ENCODE results near the gene GSG1L.

GSG1L gene

GRCh38 chr16:27802664-27803439, 260.7 kb downstream of the GSG1L start:
- DNase-seq (ENCODE audit: insufficient read length, low spot score) (no peak), FAIRE-seq (no peak)

- FAIRE-seq (no peak), DNase-seq (ENCODE audit: insufficient read length, low spot score) (no peak)
Observed at GRCh38 chr16:27801289-27801945, 262.1 kb downstream of the GSG1L start.

DNA sequence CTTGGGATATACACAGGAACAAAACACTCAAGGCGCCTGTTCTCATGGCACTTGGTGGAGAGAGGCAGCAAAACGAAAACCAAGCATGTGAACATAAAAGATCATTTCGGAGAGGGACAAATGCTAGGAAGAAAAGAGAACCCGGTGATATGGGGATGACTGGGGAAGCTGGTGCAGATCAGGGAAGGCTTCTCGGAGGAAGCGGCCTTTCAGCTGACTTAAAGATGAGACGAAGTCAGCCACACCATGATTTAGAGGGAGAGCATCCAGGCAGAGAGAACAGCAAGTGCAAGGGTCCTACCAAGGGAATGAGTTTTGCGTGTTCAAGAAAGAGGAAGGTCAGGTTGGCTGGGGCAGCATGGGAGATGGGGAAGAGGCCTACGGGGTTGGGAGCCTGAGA, 262.7 kb downstream of the GSG1L start:
- no peak for FAIRE-seq
- DNase-seq (ENCODE audit: insufficient read length, low spot score): no peak

- no peak for DNase-seq (ENCODE audit: insufficient read length, low spot score)
- no peak for FAIRE-seq
Observed at GRCh38 chr16:27799896-27800295, 263.6 kb downstream of the GSG1L start.

- FAIRE-seq (no peak), DNase-seq (ENCODE audit: insufficient read length, low spot score) (no peak)
Observed at GRCh38 chr16:27798241-27798640, 265.3 kb downstream of the GSG1L start.

DNA sequence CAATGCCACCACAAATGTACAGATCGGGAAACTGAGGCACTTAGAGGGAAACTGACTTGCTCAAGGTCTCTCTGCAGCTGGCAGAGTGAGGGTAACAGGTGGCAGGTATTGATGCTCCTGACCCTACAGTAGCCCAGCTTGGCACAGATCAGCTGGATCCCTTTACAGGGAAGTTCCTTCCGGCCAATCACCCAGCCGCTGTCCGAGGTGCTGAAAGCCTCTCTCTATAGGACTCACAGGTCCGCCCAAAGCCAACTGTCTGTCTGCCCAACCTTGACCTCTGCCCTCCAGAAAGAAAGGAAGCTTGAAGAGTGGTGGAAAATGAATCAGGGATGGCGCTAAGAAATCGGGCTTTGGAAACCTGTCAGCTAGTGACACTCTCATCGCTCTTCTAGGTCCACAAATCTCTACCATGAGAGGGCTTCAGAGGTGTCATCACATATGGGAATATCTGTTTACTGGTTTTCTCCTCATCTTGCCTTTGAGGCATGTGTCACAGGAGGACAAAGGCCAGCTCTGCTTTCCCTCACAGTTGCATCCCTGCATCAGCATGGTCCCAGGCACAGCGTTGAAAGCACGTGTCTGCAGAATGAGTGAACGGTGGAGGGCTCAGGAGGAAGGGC, 267.4 kb downstream of the GSG1L start:
- no peak for DNase-seq (ENCODE audit: insufficient read length, low spot score)
- no peak for FAIRE-seq

DNA sequence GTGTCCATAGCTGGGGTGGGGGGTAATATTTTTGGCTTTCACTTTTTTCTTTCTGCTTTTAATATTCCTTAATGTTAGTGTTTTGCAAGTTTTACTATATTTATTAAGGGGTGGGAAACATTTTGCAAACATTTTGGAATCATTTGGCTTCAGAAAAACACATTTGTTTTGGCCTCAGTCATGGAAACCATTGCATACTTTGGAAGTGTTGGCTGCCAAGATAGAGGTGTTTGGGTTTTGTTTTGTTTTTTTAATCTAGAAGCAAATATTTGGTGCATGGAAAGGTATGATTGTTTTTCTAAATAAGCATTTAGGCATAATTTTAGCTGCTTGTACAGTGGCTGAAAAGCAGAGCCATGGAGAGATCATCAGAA, 270.3 kb downstream of the GSG1L start:
- FAIRE-seq: no peak
- DNase-seq (ENCODE audit: insufficient read length, low spot score): no peak

DNA sequence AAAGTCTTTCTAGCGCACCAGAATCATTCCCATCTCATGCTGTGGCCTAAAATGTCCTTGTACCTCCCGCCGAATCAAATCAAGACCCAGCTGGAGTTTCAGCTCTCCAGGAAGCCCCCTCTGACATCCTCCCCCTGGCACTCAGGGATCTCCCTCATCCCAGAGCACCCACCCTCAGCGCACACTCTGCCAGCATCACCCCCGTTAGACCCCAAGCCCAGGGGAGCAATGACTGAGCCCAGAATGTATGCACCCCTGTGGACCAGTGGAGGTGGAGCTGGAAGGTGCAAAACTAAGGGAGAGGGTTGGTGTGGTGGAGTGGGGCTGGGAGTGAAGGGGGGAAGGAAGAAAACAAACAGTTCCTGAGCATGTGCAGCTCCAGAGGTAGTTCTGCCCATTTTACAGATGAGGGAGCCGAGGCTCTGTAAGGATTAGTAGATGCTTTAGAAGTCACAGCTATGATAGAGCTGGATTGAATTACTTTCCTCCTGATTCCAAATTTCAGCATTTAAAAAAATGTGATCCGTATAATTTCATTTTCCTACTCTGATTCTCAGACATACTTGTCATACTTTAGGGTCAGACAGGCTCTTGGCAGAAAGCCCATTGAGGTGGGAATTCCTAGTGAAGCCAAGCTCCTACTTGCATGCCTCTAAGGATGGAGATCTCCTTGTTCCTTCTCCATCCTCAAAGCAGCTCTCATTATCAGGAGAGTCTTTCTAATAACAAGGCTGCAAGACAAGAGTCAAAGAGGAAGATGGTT, 270.8 kb downstream of the GSG1L start:
- no peak for DNase-seq (ENCODE audit: insufficient read length, low spot score)
- no peak for FAIRE-seq

DNA sequence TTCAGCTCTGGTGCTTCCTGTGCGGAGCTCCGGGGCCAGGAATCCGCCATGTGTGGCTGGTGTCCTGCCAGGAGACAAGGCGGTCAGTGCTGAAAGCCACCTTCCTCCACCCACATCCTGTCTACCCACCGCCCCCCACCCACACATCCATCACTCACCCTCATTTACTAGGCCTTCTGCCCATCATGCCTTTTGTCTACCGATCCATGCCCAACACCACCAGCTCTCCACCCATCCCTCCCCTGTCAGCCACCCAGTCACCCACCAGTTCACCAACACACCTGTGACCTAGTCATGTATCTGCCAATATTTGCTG, 272.2 kb downstream of the GSG1L start:
- FAIRE-seq (no peak), DNase-seq (ENCODE audit: insufficient read length, low spot score) (no peak)

GRCh38 chr16:27790546-27791403, 272.7 kb downstream of the GSG1L start:
- DNase-seq (ENCODE audit: insufficient read length, low spot score) (no peak), FAIRE-seq (no peak)

DNA sequence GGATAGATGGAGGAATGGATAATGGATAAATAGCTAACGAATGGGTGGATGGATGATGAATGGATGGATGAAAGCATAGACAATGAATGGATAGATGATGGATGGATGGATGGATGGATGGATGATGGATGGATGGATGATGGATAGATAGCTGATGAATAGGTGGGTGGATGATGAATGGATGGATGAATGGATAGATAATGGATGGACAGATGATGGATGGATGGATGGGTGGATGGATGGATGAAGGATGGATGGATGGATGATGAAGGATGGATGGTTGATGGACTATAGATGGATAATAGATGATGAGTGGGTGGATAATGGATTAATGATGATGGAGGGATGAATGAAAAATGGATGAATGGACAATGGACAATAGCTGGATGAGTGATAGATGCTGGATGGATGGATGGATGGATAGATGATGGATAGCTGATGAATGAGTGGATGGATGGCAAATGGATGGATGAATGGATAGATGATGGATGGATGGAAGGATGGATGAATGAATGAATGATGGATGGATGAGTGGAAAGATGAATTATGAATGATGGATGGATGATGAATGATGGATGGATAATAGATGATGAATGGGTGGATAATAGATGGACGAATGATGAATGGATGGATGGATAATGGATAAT, 273.8 kb downstream of the GSG1L start:
- no peak for FAIRE-seq
- DNase-seq (ENCODE audit: insufficient read length, low spot score): no peak

DNA sequence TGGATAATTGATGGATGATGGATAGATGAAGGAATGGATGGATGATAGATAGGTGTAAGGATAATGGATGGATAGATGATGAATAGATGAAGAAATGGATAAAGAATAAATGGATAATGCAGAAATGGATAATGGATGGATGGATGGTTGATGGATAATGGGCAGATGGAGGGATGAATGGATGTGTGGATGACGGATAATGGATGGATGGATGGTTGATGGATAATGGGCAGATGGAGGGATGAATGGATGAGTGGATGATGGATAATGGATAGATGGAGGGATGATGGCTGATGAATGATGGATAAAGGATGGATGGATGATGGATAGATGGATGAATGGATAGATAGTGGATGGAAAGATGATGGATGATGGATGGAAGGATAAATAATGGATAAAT, 274.4 kb downstream of the GSG1L start:
- FAIRE-seq (no peak), DNase-seq (ENCODE audit: insufficient read length, low spot score) (no peak)

GRCh38 chr16:27787665-27788064, 275.8 kb downstream of the GSG1L start:
- FAIRE-seq (no peak), DNase-seq (ENCODE audit: insufficient read length, low spot score) (no peak)

GRCh38 chr16:27786923-27787625, 276.4 kb downstream of the GSG1L start:
- FAIRE-seq (no peak), DNase-seq (ENCODE audit: insufficient read length, low spot score) (no peak)

DNA sequence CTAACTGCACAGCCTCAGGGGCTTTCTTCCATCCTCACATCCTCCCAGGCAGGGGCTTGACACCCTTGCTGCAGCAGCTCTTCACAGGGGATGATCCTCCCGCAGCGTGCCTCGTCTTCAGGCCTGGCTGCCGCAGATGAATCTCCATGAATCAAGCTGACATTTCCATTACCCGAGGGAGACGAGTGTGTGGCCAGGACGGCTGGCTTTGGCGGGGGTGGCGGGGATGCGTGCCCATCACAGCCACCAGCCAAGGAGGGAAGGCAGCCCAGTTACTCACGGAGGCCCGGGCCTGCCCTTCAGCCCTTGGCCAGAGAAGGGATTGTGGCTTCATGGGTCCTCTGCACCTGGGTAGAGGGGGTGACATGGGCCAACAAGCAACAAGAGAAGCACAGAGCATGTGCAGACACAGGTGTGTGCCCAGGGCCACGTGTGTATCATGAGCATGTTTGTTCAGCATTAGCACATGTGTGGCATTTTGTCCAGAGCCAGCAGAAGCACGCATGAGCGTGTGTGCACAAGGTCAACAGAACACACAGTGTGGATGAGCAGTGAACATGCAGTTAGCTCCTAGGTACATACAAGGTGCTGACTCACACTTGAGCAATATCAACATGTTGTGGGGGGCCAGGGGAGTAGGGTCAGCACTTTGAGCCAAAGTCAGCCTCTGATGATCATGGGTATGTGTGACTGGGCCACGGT, 277.1 kb downstream of the GSG1L start:
- FAIRE-seq: no peak
- DNase-seq (ENCODE audit: insufficient read length, low spot score): no peak

GRCh38 chr16:27785307-27785678, 278.2 kb downstream of the GSG1L start:
- DNase-seq (ENCODE audit: insufficient read length, low spot score): no peak
- FAIRE-seq: no peak

DNA sequence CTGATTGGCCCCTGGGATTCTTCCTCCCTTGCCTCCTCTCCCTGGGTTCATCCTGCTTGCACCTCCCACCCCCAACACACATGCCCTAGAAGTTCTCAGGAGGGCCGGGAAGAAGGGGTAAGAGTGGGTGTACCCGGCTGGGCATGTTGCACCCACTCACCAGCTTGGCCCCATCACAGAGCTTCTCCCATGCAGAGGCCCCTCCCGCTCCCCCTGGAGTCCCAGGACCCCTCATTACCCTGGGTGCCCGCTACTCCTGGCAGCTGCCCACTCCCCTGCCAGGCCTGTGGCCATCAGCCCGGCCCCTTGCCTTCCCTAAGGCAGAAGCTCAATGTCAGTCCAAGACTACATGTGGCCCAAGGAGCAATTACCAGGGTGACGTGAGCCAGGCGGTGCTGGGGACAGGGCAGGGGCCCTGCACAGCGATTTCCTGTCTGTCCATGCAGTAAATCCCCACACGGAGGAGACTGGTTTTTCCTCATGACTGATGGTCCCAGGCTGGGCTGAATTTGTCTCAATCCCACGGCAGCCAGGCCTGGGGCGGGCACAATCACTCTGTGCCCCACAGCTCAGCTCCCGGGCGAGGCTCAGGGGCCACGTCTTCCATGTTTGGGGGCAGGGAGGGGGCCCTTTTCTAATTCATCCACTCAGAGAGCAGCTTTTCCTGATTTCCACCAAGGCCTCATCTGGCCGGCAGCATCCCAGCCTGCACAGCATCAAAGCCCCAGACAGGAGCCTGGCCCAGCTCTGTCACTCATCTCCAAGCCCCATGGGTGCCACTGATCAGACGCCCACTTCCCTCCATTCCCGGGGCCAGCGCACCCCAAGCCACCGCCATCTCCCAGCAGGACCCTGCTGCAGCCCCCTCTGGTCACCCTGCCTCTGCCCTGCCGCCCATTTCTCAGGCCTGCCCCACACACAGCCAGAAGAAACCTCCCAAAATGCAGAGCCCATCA, 278.9 kb downstream of the GSG1L start:
- DNase-seq (ENCODE audit: insufficient read length, low spot score) (no peak), FAIRE-seq (no peak)

Measured in GM19239 (cell line).